ENCODE measurements around the gene PLCD1.
"Not testable (repeated sequence)": the region's sequence is repeated elsewhere in the genome, so short reads cannot be mapped to it uniquely, and the experiment has no call there.

Gene PLCD1

GRCh38 chr3:38029400-38030125 is at the start of gene PLCD1:
Gene PLCD1, minus strand, starts transcription at chr3:38029642. Its CDS starts 103 bp downstream, at chr3:38029539.
- H3K4me3 ChIP-seq (ENCODE audit: low read length): no peak within 1 kb of the TSS

DNA sequence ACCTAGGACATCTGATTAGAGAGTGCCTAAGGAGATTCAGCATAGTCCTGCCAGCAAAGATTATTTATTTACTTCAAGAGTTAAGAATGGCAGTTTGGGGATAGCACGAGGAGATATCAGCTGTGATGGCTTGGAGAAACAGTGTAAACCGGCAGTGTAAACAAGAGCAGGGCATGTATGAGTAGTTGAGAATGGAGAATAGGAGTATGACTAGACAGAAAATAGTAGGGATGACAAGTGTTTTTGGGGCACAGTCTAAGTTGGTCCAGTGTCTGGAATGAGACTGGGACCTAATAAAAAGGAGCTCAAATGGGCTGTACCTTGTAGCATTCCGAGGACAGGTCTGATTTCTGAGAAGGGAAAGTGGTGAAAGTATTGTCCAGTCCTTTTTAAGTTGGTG is 47.6 kb upstream of the PLCD1 start:
- not testable (repeated sequence) for H3K4me3 ChIP-seq (ENCODE audit: low read length)

More at GRCh38 chr3:38029400-38030125, at the start of gene PLCD1:
- no peak for TF ChIP-seq ZNF274 (IDR thresholded peaks at IDR 0.05; ENCODE audit: low read depth, low read length)

DNA sequence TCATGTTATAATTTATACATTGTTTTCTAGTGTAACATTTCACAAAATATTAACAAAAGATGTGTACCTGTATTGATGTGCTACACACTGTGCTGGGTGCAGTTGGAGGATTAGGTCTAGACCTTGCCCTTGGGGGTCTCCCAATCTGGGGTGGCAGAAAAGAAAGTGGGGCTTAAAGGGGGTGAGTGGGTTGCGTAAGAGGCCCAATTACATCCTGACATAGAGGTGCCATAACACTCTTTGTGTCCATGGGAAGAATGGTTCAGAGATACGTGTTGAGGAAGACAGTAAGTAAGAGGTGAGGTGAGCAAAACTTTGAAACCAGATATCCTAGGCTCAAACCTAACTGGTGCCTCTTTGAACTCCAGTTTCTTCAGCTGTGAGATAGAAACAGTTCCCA is 40.6 kb upstream of the PLCD1 start:
- TF ChIP-seq ZNF274 (IDR thresholded peaks at IDR 0.05; ENCODE audit: low read depth, low read length): no peak
- H3K4me3 ChIP-seq (ENCODE audit: low read length): no peak overlapping the region

DNA sequence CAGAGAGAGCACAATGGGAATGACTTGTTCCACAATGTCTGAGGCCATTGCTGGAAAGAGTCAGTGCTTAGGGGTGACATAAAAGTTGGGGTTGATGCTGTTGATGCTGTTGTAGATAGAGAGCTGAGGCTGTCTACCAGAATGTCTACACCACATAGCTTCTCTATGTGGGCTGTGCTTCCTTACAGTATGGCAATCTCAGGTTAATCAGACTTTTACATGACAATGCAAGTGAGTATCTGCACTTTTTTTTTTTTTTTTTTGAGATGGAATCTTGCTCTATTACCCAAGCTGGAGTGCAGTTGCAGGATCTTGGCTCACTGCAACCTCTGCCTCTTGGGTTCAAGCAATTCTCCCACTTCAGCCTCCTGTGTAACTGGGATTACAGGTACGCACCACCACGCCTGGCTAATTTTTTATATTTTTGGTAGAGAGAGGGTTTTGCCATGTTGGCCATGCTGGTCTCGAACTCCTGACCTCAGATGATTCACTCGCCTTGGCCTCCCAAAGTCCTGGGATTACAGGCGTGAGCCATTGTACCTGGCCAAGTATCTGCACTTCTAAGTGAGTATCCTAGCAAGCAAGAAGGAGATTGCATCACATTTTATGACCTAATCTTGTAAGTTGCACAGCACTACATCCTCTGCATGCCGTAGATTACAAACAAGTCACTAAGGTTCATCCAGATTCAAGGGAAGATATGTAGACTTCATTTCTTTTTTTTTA is 38.2 kb upstream of the PLCD1 start:
- TF ChIP-seq ZNF274 (IDR thresholded peaks at IDR 0.05; ENCODE audit: low read depth, low read length): no peak
- H3K4me3 ChIP-seq (ENCODE audit: low read length): no peak overlapping the region

DNA sequence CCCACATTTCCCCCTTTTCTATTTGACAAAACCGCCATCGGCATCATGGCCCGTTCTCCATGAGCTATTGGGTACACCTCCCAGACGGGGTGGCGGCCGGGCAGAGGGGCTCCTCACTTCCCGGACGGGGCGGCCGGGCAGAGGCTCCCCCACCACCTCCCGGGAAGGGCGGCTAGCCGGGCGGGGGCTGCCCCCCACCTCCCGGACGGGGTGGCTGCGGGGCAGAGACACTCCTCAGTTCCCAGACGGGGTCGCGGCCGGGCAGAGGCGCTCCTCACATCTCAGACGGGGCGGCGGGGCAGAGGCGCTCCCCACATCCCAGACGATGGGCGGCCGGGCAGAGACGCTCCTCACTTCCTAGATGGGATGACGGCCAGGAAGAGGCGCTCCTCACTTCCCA is 35.0 kb upstream of the PLCD1 start:
- not testable (repeated sequence) for H3K4me3 ChIP-seq (ENCODE audit: low read length)

GRCh38 chr3:38062809-38063208 is 33.4 kb upstream of the PLCD1 start:
- no peak for TF ChIP-seq ZNF274 (IDR thresholded peaks at IDR 0.05; ENCODE audit: low read depth, low read length)
- H3K4me3 ChIP-seq (ENCODE audit: low read length): no peak overlapping the region

- TF ChIP-seq ZNF274 (IDR thresholded peaks at IDR 0.05; ENCODE audit: low read depth, low read length): no peak
- H3K4me3 ChIP-seq (ENCODE audit: low read length): no peak overlapping the region
Observed at GRCh38 chr3:38059591-38059990, 30.1 kb upstream of the PLCD1 start.

- H3K4me3 ChIP-seq (ENCODE audit: low read length): no peak overlapping the region
- TF ChIP-seq ZNF274 (IDR thresholded peaks at IDR 0.05; ENCODE audit: low read depth, low read length): no peak
Observed at GRCh38 chr3:38059148-38059547, 29.7 kb upstream of the PLCD1 start.

- no peak overlapping the region for H3K4me3 ChIP-seq (ENCODE audit: low read length)
- TF ChIP-seq ZNF274 (IDR thresholded peaks at IDR 0.05; ENCODE audit: low read depth, low read length): no peak
Observed at GRCh38 chr3:38054499-38055001, 25.1 kb upstream of the PLCD1 start.

DNA sequence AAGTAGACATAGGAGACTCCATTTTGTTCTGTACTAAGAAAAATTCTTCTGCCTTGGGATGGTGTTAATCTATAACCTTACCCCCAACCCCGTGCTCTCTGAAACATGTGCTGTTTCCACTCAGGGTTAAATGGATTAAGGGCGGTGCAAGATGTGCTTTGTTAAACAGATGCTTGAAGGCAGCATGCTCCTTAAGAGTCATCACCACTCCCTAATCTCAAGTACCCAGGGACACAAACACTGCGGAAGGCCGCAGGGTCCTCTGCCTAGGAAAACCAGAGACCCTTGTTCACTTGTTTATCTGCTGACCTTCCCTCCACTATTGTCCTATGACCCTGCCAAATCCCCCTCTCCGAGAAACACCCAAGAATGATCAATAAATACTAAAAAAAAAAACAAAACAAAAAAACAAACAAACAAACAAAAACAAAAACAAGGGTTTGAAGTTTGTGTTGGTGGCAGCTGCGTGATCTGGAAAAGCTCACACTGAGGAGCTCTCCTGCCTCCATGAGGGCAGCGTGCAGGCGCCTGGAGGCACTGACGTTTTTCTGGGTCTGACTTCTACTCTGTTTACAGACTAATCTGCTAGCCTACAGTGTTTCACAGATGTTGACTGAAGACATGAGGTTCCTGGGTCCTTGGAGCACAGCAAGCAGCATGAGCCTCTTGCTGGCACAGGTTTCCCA is 24.5 kb upstream of the PLCD1 start:
- H3K4me3 ChIP-seq (ENCODE audit: low read length): not testable (repeated sequence)

DNA sequence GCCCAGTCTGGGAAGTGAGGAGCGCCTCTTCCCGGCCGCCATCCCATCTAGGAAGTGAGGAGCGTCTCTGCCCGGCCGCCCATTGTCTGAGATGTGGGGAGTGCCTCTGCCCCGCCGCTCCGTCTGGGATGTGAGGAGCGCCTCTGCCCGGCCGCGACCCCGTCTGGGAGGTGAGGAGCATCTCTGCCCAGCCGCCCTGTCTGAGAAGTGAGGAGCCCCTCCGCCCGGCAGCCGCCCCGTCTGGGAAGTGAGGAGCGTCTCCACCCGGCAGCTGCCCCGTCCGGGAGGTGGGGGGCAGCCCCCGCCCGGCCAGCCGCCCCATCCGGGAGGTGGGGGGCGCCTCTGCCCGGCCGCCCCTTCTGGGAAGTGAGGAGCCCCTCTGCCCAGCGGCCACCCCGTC is 23.8 kb upstream of the PLCD1 start:
- not testable (repeated sequence) for H3K4me3 ChIP-seq (ENCODE audit: low read length)

GRCh38 chr3:38051131-38051530 is 21.7 kb upstream of the PLCD1 start:
- TF ChIP-seq ZNF274 (IDR thresholded peaks at IDR 0.05; ENCODE audit: low read depth, low read length): no peak
- no peak overlapping the region for H3K4me3 ChIP-seq (ENCODE audit: low read length)

DNA sequence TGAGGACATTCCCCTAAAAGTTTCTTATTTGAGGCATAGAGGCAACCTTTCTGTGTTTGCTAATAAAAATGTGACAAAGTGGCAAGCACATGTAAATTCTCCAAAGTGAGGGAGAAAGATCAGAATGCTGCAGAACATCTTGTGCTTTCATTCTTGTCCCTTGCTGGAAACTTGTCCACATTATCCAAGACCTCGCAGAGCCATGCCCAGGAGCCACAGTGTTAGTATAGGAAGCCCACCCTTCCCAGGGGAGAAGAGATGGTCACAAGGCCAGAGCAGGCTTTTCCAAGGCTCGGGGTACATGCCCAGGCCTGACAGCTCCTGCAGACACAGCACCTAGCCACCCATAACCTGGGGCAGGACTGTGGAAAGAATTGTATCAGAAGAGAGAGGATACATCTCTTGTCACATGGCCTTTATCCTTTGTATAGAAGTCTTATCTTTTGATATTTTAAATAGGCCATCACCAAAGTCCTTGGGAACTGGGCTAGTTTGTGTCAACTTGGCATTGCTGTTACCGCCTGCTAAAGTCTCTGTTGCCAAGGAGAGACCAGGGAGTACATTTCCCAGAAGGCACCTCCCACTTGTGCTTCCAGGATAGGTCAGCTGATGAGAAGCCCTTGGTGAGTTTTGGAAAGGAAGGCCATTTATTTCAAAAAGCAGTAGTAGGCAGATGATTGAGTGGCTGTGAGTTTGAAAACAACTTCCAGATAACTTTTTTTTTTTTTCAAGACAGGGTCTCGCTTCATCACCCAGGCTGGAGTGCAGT is 20.1 kb upstream of the PLCD1 start:
- no peak overlapping the region for H3K4me3 ChIP-seq (ENCODE audit: low read length)
- no peak for TF ChIP-seq ZNF274 (IDR thresholded peaks at IDR 0.05; ENCODE audit: low read depth, low read length)

GRCh38 chr3:38047896-38048295 is 18.5 kb upstream of the PLCD1 start:
- no peak for TF ChIP-seq ZNF274 (IDR thresholded peaks at IDR 0.05; ENCODE audit: low read depth, low read length)
- H3K4me3 ChIP-seq (ENCODE audit: low read length): no peak overlapping the region
